DMS153 (cell line): ENCODE data around the gene SMIM20.
A peak's percentile ranks its signal among the peaks of the same experiment; 100 is the strongest.
"Not testable (repeated sequence)": the region's sequence is repeated elsewhere in the genome, so short reads cannot be mapped to it uniquely, and the experiment has no call there.

Experiments
- DNase-seq: peaks from one replicate; lab custom pipeline; 2025; lab: John Stamatoyannopoulos, UW

Gene SMIM20

DNA sequence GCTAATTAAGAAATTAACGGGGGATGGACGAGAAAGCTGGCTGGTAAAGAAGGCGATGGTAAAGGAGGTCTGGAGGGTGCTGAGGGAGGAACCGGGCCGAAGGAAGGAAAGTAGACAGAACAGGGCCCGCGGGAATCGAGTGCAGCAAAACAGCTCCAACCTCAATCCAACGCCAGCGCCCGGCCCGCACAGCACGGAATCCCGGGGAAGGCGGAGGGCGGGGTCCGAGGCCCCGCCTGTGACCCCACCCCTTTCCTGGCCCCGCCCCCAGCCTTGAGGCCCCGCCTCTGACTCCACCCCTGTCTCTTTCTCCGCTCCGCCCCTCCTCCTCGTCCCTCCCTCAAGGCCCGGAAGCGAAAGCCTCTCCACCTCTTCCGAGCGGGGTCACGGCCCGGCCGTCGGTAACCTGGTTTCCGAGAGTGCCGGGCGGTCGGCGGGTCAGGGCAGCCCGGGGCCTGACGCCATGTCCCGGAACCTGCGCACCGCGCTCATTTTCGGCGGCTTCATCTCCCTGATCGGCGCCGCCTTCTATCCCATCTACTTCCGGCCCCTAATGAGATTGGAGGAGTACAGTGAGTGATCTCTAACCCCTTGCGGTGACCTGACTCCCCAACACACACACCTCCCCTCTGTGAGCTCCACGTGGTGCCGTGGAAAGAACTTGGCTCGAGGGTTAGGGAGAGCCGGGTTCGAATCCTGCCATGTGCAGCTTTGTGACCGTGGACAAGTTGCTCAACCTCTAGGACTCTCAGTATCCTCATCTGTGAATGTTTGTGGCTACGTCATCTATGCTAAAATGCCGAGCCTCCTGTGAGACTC is at the start of gene SMIM20:
Gene SMIM20 (plus strand): TSS at position 370 of the 819 bp plus-strand sequence. CDS start 94 bp downstream, at position 464.
- DNase-seq: peak; percentile 56

- no peak for DNase-seq
These were observed 48.4 kb upstream of the SMIM20 start for GRCh38 chr4:25865586-25865985.

GRCh38 chr4:25866401-25866800 is 47.6 kb upstream of the SMIM20 start:
- DNase-seq: not testable (repeated sequence)

DNA sequence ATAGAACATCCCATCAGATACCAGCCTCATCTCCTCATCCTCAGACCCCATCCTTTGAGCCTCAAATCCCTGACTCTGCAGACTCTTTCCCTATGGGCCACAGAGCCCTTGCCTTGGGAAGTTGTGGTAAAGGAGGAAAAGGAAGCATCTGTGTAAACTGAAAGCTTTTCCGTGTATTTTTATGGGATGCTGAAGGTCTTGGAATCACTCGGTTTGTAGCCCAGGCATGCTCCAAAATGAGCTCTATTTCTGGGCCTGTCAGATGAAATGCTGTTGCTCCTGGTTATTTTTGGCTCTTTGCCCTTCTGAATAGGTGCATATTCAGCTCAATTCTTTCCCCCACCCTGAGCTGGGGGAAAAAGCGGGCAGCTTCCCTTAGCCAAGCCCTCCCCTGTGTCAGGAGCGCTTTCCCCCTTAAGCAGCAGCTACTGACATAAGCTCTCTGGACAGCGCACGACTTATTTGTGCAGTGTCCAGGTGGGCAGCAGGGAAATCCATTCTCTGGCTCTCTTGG is 46.2 kb upstream of the SMIM20 start:
- no peak for DNase-seq

GRCh38 chr4:25870081-25870480 is 43.9 kb upstream of the SMIM20 start:
- no peak for DNase-seq

GRCh38 chr4:25872851-25873631 is 41.0 kb upstream of the SMIM20 start:
- no peak for DNase-seq

DNA sequence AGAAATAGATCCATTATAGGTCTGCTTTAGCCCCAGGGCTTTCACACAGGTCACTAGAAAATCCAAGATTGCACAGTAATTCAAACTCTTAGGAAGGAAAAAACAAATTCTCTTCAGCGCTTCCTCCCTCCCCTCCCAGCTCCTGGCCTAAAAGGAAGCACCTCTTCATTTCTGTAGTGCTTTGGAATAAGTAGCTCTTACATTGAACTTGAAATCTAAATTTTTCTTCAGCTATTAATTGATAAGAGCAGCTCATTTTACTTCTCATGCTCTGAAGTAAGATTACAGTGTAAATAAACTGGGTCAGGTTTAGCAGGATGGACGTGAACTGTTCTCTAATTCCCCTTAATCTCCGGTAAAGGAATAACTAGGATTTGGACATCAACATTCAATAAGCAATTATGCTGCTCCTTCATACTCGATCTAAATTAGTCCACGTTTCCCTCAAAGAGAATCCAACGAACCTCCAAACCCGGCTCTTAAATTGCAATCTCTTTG is 40.3 kb upstream of the SMIM20 start:
- no peak for DNase-seq

DNA sequence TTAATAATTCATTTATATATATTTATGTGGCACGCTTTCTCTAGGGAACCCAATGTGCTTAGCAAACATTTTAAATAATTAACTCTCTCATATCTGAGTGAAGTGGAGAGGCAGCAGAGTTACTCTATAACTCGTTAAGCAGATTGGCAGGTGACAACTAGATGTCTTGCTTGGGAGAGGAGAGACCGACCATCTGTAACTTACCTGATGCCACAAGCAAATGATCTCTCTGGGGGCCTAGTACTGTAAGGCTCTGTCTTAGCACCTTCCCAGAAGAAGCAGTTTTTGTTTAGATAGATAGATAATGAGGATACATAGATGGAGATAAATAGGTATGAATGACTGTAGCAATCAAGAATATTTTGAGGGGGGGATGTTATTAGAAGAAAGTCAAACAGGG is 39.4 kb upstream of the SMIM20 start:
- no peak for DNase-seq

- no peak for DNase-seq
These were observed 38.7 kb upstream of the SMIM20 start for GRCh38 chr4:25875281-25875745.

GRCh38 chr4:25878676-25879075 is 35.3 kb upstream of the SMIM20 start:
- no peak for DNase-seq

- no peak for DNase-seq
These were observed 34.9 kb upstream of the SMIM20 start for GRCh38 chr4:25879091-25879584.

DNA sequence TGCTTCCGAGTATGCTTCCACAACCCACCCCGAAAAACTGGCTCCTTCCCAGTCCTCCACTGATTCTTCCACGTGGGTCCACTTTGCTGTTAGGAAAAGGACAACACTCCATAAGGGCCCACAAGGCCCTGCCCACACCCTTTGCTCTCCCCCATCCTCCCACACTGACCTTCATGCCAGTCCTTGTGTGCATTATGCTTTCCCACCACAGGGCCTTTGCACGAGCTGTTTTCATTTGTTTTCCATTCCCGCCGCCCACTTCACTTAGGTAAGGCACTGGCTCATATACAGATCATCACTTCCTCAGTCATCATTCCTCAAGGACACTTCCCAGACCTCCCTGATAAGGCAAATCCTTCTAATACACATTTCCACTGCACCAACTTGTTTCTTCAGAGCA is 34.4 kb upstream of the SMIM20 start:
- DNase-seq: no peak

- no peak for DNase-seq
These were observed 33.9 kb upstream of the SMIM20 start for GRCh38 chr4:25879991-25880651.

- no peak for DNase-seq
These were observed 32.8 kb upstream of the SMIM20 start for GRCh38 chr4:25881193-25881592.

DNA sequence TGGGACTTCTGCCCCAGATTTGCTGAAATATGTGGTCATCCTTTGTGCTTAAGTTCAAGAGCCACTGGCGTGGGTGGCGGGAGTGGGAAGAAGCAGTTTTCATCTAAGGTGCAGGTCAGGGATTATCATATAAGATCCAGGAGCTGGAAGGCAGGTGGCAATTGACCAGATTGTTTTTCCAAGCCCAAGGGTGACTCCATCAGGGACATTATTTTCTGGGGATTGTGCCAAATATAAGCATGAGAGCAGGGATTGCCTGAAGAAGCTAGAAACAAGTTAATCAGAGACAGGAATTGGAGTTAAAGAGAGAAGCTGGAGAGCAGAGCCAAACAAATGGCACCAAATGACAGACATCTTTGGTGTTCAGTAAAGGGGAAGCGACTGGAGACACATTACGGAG is 31.8 kb upstream of the SMIM20 start:
- DNase-seq: no peak

GRCh38 chr4:25883565-25883964 is 30.5 kb upstream of the SMIM20 start:
- no peak for DNase-seq

GRCh38 chr4:25884031-25884782 is 29.8 kb upstream of the SMIM20 start:
- no peak for DNase-seq

GRCh38 chr4:25888781-25889180 is 25.2 kb upstream of the SMIM20 start:
- DNase-seq: no peak

- DNase-seq: no peak
These were observed 24.2 kb upstream of the SMIM20 start for GRCh38 chr4:25889589-25890503.
